K562 (cell line): ENCODE data around the gene HLTF. TPM values are rescaled to one million over a fixed set of nuclear protein-coding genes. Genes with fewer than 3 reads are reported as not detected.
A peak's percentile ranks its signal among the peaks of the same experiment; 100 is the strongest.

Experiments
- E2F3 ChIP-seq: fragments of 250-450 bp; sonication (Bioruptor Pico); IDR thresholded peaks from 2 replicates; pipeline ENCODE4 v1.4.0; 2020; ENCODE audit warnings: mild to moderate bottlenecking
- HMG20A ChIP-seq: fragments of 450-650 bp; formaldehyde crosslinking; conservative IDR thresholded peaks from 2 replicates; pipeline ENCODE4 v1.4.0; 2020; ENCODE audit warnings: mild to moderate bottlenecking, mixed read lengths
- KLF13 ChIP-seq: fragments of 450-650 bp; IDR thresholded peaks from 2 replicates; pipeline ENCODE4 v1.6.1; 2016; ENCODE audit warnings: missing genetic modification characterization, low read depth, mild to moderate bottlenecking, missing compliant biosample characterization, moderate library complexity, borderline replicate concordance
- MBD2 ChIP-seq: sonication (generic); IDR thresholded peaks from 2 replicates; pipeline ENCODE4 v1.6.1; 2016; ENCODE audit warnings: low read depth, borderline replicate concordance
- POLR2G ChIP-seq: fragments of 200-400 bp; formaldehyde crosslinking; IDR thresholded peaks from 2 replicates; pipeline ENCODE4 v1.6.1; 2017; ENCODE audit warnings: low read depth, mild to moderate bottlenecking, antibody characterized with exemption, low read length, moderate library complexity
- ZNF133 ChIP-seq: fragments of 250-450 bp; sonication (Bioruptor Pico); IDR thresholded peaks from 2 replicates; pipeline ENCODE4 v1.4.0; 2020; ENCODE audit warnings: mild to moderate bottlenecking
- polyA plus RNA-seq, 8 experiments: library from polyadenylated mRNA; depleted of rRNA in 4 of 8; stranded (reverse) in 5 of 8; unstranded in 3 of 8; fragments of >200 nt; fragmentation: Nextera tagmentation in 2 of 8; fragmentation: Illumina TruSeq in 1 of 8; extraction: Ambion mirVana in 2 of 8; extraction: Trizol in 1 of 8; gene quantifications; 2 replicates each; pipeline versions ENCODE4 v1.2.1 to v1.2.3, GENCODE V29; 2011 to 2014; ENCODE audit warnings: inconsistent platforms in 1 of 8, missing spikeins in 1 of 8
- total RNA-seq, 7 experiments: library from RNA; depleted of rRNA in 6 of 7; stranded (reverse); fragments of >200 nt in 6 of 7; fragmentation: Illumina TruSeq in 2 of 7; extraction: Trizol in 2 of 7; gene quantifications; 2 replicates each; pipeline versions ENCODE4 v1.2.1 to v1.2.3, GENCODE V29; 2011 to 2021; ENCODE audit warnings: low replicate concordance in 1 of 7
- TF ChIP-seq, protein P1 (sequence below): sonication (generic); formaldehyde crosslinking; IDR thresholded peaks from 2 replicates; pipeline ENCODE4 v1.8.1; 2023; ENCODE audit warnings: mild to moderate bottlenecking, missing genetic modification reagents, moderate library complexity
- TF ChIP-seq, protein P2 (sequence below): sonication (generic); formaldehyde crosslinking; IDR thresholded peaks from 2 replicates; pipeline ENCODE4 v1.8.0; 2022; ENCODE audit warnings: mild to moderate bottlenecking, low read depth, missing genetic modification reagents
- TF ChIP-seq, protein P3 (sequence below): fragments of 200-600 bp; sonication (generic); IDR thresholded peaks from one replicate; pipeline ENCODE4 v1.6.1; 2012; ENCODE audit warnings: mild to moderate bottlenecking, low read depth, low read length, inconsistent platforms
- TF ChIP-seq, protein P4 (sequence below): fragments of 450-650 bp; IDR thresholded peaks from 2 replicates; pipeline ENCODE4 v1.7.0; 2016; ENCODE audit warnings: borderline replicate concordance

Gene HLTF
- total and polyA plus RNA-seq, 9 of the 15 experiments (the other 6 are each of a cell fraction or from before 2014, with no cell fraction given) = 35.1 to 82.4 (median 50.4) TPM

DNA sequence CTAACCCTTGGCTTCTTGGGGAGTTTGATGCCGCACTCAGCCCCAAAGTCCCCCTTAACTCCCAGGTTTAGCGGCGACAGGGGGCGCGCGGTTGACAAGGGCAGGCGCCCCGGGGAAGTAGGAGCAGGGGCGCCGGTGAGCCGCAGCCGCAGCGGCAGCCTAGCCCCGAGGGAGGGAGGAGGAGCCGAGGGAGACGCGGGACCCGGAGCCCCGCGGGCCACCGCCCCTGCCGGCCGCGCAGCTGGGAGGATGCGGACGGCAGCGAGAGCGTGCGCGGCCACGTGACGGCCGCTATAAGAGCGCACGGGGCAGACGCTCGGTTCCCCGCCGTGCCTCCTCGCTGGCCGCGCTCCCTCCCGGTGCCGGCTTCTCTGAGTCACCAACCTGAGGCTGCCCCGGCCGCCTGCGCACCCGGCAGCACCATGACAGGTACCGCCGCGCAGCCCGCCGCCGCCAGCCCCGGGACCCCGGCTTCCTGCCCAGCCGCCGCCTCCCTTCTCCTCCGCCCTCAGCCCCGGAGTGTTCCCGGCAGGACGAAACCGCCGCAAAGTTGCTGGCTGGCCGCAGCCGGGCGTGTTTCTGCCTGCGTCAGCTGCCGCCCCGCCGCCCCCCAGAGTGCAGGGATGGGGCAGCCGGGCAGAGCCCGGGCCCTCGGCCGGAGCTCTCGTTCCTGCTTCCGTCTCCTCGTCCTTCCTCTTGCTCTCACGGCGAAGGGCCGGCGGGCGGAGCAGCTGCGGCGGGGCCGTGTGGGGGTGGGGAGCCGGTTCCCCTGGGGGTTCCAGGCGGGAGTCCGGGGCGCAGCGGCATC lies 94.9 kb downstream of the HLTF start, which contains the start of gene GYG1 (continued):
- 0 out of 2 replicates have a peak, but pooled peaks have one; percentile 14 for TF ChIP-seq KLF13 (tag)
- no peak for TF ChIP-seq ZNF133
- TF ChIP-seq, protein P1, sequence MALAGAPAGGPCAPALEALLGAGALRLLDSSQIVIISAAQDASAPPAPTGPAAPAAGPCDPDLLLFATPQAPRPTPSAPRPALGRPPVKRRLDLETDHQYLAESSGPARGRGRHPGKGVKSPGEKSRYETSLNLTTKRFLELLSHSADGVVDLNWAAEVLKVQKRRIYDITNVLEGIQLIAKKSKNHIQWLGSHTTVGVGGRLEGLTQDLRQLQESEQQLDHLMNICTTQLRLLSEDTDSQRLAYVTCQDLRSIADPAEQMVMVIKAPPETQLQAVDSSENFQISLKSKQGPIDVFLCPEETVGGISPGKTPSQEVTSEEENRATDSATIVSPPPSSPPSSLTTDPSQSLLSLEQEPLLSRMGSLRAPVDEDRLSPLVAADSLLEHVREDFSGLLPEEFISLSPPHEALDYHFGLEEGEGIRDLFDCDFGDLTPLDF (CRISPR knock-in tag) = no peak
- TF ChIP-seq, protein P2, sequence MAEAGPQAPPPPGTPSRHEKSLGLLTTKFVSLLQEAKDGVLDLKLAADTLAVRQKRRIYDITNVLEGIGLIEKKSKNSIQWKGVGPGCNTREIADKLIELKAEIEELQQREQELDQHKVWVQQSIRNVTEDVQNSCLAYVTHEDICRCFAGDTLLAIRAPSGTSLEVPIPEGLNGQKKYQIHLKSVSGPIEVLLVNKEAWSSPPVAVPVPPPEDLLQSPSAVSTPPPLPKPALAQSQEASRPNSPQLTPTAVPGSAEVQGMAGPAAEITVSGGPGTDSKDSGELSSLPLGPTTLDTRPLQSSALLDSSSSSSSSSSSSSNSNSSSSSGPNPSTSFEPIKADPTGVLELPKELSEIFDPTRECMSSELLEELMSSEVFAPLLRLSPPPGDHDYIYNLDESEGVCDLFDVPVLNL (CRISPR knock-in tag) = no peak
- TF ChIP-seq HMG20A = no peak
- TF ChIP-seq, protein P3, sequence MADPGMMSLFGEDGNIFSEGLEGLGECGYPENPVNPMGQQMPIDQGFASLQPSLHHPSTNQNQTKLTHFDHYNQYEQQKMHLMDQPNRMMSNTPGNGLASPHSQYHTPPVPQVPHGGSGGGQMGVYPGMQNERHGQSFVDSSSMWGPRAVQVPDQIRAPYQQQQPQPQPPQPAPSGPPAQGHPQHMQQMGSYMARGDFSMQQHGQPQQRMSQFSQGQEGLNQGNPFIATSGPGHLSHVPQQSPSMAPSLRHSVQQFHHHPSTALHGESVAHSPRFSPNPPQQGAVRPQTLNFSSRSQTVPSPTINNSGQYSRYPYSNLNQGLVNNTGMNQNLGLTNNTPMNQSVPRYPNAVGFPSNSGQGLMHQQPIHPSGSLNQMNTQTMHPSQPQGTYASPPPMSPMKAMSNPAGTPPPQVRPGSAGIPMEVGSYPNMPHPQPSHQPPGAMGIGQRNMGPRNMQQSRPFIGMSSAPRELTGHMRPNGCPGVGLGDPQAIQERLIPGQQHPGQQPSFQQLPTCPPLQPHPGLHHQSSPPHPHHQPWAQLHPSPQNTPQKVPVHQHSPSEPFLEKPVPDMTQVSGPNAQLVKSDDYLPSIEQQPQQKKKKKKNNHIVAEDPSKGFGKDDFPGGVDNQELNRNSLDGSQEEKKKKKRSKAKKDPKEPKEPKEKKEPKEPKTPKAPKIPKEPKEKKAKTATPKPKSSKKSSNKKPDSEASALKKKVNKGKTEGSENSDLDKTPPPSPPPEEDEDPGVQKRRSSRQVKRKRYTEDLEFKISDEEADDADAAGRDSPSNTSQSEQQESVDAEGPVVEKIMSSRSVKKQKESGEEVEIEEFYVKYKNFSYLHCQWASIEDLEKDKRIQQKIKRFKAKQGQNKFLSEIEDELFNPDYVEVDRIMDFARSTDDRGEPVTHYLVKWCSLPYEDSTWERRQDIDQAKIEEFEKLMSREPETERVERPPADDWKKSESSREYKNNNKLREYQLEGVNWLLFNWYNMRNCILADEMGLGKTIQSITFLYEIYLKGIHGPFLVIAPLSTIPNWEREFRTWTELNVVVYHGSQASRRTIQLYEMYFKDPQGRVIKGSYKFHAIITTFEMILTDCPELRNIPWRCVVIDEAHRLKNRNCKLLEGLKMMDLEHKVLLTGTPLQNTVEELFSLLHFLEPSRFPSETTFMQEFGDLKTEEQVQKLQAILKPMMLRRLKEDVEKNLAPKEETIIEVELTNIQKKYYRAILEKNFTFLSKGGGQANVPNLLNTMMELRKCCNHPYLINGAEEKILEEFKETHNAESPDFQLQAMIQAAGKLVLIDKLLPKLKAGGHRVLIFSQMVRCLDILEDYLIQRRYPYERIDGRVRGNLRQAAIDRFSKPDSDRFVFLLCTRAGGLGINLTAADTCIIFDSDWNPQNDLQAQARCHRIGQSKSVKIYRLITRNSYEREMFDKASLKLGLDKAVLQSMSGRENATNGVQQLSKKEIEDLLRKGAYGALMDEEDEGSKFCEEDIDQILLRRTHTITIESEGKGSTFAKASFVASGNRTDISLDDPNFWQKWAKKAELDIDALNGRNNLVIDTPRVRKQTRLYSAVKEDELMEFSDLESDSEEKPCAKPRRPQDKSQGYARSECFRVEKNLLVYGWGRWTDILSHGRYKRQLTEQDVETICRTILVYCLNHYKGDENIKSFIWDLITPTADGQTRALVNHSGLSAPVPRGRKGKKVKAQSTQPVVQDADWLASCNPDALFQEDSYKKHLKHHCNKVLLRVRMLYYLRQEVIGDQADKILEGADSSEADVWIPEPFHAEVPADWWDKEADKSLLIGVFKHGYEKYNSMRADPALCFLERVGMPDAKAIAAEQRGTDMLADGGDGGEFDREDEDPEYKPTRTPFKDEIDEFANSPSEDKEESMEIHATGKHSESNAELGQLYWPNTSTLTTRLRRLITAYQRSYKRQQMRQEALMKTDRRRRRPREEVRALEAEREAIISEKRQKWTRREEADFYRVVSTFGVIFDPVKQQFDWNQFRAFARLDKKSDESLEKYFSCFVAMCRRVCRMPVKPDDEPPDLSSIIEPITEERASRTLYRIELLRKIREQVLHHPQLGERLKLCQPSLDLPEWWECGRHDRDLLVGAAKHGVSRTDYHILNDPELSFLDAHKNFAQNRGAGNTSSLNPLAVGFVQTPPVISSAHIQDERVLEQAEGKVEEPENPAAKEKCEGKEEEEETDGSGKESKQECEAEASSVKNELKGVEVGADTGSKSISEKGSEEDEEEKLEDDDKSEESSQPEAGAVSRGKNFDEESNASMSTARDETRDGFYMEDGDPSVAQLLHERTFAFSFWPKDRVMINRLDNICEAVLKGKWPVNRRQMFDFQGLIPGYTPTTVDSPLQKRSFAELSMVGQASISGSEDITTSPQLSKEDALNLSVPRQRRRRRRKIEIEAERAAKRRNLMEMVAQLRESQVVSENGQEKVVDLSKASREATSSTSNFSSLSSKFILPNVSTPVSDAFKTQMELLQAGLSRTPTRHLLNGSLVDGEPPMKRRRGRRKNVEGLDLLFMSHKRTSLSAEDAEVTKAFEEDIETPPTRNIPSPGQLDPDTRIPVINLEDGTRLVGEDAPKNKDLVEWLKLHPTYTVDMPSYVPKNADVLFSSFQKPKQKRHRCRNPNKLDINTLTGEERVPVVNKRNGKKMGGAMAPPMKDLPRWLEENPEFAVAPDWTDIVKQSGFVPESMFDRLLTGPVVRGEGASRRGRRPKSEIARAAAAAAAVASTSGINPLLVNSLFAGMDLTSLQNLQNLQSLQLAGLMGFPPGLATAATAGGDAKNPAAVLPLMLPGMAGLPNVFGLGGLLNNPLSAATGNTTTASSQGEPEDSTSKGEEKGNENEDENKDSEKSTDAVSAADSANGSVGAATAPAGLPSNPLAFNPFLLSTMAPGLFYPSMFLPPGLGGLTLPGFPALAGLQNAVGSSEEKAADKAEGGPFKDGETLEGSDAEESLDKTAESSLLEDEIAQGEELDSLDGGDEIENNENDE = no peak
- TF ChIP-seq POLR2G = peak; percentile 90
- TF ChIP-seq E2F3 (CRISPR knock-in tag) = no peak
- TF ChIP-seq, protein P4, sequence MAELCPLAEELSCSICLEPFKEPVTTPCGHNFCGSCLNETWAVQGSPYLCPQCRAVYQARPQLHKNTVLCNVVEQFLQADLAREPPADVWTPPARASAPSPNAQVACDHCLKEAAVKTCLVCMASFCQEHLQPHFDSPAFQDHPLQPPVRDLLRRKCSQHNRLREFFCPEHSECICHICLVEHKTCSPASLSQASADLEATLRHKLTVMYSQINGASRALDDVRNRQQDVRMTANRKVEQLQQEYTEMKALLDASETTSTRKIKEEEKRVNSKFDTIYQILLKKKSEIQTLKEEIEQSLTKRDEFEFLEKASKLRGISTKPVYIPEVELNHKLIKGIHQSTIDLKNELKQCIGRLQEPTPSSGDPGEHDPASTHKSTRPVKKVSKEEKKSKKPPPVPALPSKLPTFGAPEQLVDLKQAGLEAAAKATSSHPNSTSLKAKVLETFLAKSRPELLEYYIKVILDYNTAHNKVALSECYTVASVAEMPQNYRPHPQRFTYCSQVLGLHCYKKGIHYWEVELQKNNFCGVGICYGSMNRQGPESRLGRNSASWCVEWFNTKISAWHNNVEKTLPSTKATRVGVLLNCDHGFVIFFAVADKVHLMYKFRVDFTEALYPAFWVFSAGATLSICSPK = no peak
- TF ChIP-seq MBD2 = no peak
